Osteocyte (in vitro differentiated cells): Measurements from ENCODE around the gene RABGAP1. TPM values are rescaled to one million over a fixed set of nuclear protein-coding genes. Genes with fewer than 3 reads are reported as not detected.
A peak's percentile ranks its signal among the peaks of the same experiment; 100 is the strongest.

ENCODE experiments used
- DNase-seq: peaks from one replicate; pipeline ENCODE4 v3.0.0; 2021; ENCODE audit warnings: mixed read lengths; ENCODE audit not compliant: unreplicated experiment; ENCODE audit errors: extremely low spot score
- H3K27ac Mint-ChIP-seq: one replicate; pipeline ENCODE4 v1.8.0; 2021; ENCODE audit warnings: mild to moderate bottlenecking, mixed read lengths; ENCODE audit not compliant: unreplicated experiment
- H3K27me3 Mint-ChIP-seq: one replicate; pipeline ENCODE4 v1.8.0; 2021; ENCODE audit warnings: mixed read lengths; ENCODE audit not compliant: unreplicated experiment
- H3K36me3 Mint-ChIP-seq: one replicate; pipeline ENCODE4 v1.8.0; 2021; ENCODE audit warnings: mixed read lengths; ENCODE audit not compliant: unreplicated experiment
- H3K4me1 Mint-ChIP-seq: one replicate; pipeline ENCODE4 v1.8.0; 2021; ENCODE audit warnings: mixed read lengths; ENCODE audit not compliant: unreplicated experiment
- H3K4me3 Mint-ChIP-seq: one replicate; pipeline ENCODE4 v1.8.0; 2021; ENCODE audit warnings: mild to moderate bottlenecking, moderate library complexity, mixed read lengths; ENCODE audit not compliant: unreplicated experiment
- H3K9me3 Mint-ChIP-seq: one replicate; pipeline ENCODE4 v1.8.0; 2021; ENCODE audit warnings: mixed read lengths; ENCODE audit not compliant: unreplicated experiment
- CTCF ChIP-seq: fragments of 200-600 bp; sonication (generic); IDR thresholded peaks from 2 replicates; pipeline ENCODE4 v1.5.0; 2021; ENCODE audit warnings: antibody characterized with exemption, mild to moderate bottlenecking, moderate library complexity
- total RNA-seq: library from RNA; stranded (reverse); gene quantifications from 2 replicates; pipeline ENCODE4 v1.2.1, GENCODE V29; 2021

RABGAP1 gene
- total RNA-seq, 1 donor from 2014 or later = 88.4 TPM

DNA sequence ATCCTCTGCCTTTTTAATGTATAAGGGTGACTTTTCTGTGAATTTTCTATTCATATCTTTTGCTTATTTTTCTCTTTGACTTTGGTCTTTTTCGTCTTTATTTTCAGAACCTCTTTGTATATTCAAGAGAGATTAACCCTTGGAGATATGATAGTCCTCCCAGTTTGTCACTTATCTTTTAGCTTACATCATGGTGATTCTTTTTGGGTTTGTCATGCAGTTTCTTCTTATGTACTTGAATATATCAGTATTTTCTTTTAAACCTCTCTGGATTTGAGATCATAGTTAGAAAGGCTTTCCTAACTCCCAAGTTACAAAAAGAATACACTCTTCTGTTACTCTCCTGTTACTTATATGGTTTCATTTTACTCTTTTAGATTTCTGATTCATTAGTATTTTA lies 65.1 kb downstream of the RABGAP1 start:
- no peaks in the 10 kb centered on the region for H3K27me3 Mint-ChIP-seq
- DNase-seq = no peak
- H3K4me3 Mint-ChIP-seq = no peak overlapping the region
- H3K9me3 Mint-ChIP-seq = no peaks in the 10 kb centered on the region
- no peak for TF ChIP-seq CTCF
- H3K4me1 Mint-ChIP-seq = peaks cover 33% of the 10 kb centered on the region
- peaks cover 27% of the 10 kb centered on the region for H3K36me3 Mint-ChIP-seq
- peak overlapping the region; percentile 69 for H3K27ac Mint-ChIP-seq

GRCh38 chr9:123007269-123007668 lies 66.4 kb downstream of the RABGAP1 start:
- Mint-ChIP-seq H3K27ac (no peak overlapping the region), H3K4me3 (no peak overlapping the region), H3K9me3 (no peaks in the 10 kb centered on the region), H3K4me1 (peaks cover 36% of the 10 kb centered on the region), H3K27me3 (no peaks in the 10 kb centered on the region), H3K36me3 (peaks cover 33% of the 10 kb centered on the region)
- TF ChIP-seq CTCF = no peak
- DNase-seq = no peak

DNA sequence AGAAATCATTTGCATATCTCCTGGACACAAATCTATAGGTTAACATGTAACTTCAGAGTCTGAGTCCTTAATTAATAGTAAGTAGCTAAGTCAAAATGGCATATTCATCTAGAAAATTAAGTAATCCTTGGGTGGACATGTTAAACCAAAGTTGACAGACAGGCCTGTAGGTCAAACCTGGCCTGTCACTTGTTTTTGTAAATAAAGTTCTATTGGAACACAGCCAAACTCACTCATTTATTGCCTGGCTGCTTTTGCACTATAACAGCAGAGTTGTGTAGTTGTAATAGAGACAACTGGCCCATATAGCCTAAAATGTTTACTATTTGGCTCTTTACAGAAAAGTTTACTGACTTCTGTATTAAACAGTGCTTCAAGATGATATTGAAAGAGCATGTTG lies 68.1 kb downstream of the RABGAP1 start:
- no peak for DNase-seq
- Mint-ChIP-seq H3K36me3 (peaks cover 38% of the 10 kb centered on the region), H3K9me3 (no peaks in the 10 kb centered on the region), H3K27me3 (no peaks in the 10 kb centered on the region), H3K27ac (no peak overlapping the region), H3K4me1 (peaks cover 29% of the 10 kb centered on the region), H3K4me3 (no peak overlapping the region)
- no peak for TF ChIP-seq CTCF

DNA sequence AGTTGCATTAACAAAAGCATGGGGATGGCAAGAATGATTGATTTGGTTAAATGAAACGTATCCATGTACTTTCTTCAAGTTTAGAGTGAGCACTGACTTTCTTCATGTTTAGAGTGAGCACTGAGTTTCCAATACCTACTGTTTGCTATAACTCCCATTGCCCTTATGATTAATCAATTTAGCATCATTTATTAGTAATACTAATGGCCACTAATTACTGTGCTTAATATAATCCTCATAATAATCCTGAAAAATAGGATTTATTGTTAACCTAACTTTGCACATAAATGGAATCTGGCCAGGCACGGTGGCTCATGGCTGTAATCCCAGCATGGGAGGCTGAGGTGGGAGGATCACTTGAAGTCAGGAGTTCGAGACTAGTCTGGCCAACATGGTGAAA lies 70.6 kb downstream of the RABGAP1 start:
- no peak for DNase-seq
- TF ChIP-seq CTCF = no peak
- H3K9me3 Mint-ChIP-seq = peaks cover 6% of the 10 kb centered on the region
- peaks cover 22% of the 10 kb centered on the region for H3K4me1 Mint-ChIP-seq
- peaks cover 43% of the 10 kb centered on the region for H3K36me3 Mint-ChIP-seq
- no peak overlapping the region for H3K4me3 Mint-ChIP-seq
- no peaks in the 10 kb centered on the region for H3K27me3 Mint-ChIP-seq
- H3K27ac Mint-ChIP-seq = peak overlapping the region; percentile 79

- H3K4me1 Mint-ChIP-seq = peaks cover 22% of the 10 kb centered on the region
- H3K4me3 Mint-ChIP-seq = no peak overlapping the region
- H3K27me3 Mint-ChIP-seq = no peaks in the 10 kb centered on the region
- DNase-seq = no peak
- H3K27ac Mint-ChIP-seq = peak overlapping the region; percentile 79
- H3K9me3 Mint-ChIP-seq = peaks cover 6% of the 10 kb centered on the region
- peaks cover 41% of the 10 kb centered on the region for H3K36me3 Mint-ChIP-seq
- no peak for TF ChIP-seq CTCF
Observed at GRCh38 chr9:123011878-123012528, 71.2 kb downstream of the RABGAP1 start.
